Measurements from ENCODE around the gene UNKL. TPM values are rescaled to one million over a fixed set of nuclear protein-coding genes. Genes with fewer than 3 reads are reported as not detected.
"Not testable (repeated sequence)": the region's sequence is repeated elsewhere in the genome, so short reads cannot be mapped to it uniquely, and the experiment has no call there.

UNKL gene
- total and polyA plus RNA-seq, 7 experiments from 2014 or later = 4.0 to 152 (median 95.3) TPM

- no peaks in the 10 kb centered on the region for H3K4me1 Mint-ChIP-seq
- Histone ChIP-seq H3K27ac (ENCODE audit: low read depth, low read length) (no peak overlapping the region), H3K4me3 (ENCODE audit: low read length) (no peak overlapping the region), H3K36me3 (ENCODE audit: control insufficient read depth in 2 of 3, insufficient read depth in 3 of 3, low read length in 3 of 3) (peaks cover 0 to 12% (median 0%) of the 10 kb centered on the region in 3 experiments), H3K9me3 (ENCODE audit: control insufficient read depth in 2 of 3, low read length in 3 of 3) (no peaks in the 10 kb centered on the region), H3K4me1 (ENCODE audit: control insufficient read depth in 2 of 2, insufficient read depth in 2 of 2, low read length in 2 of 2) (no peaks in the 10 kb centered on the region), H3K27me3 (ENCODE audit: control insufficient read depth in 2 of 2, insufficient read depth in 2 of 2, low read length in 2 of 2) (no peaks in the 10 kb centered on the region)
- H3K27me3 Mint-ChIP-seq = no peaks in the 10 kb centered on the region
- ChIA-PET CTCF (no interaction called here), POLR2A (no interaction called here)
- ATAC-seq (no peak), DNase-seq (no peak)
- H3K9me3 Mint-ChIP-seq = no peaks in the 10 kb centered on the region
- no peaks in the 10 kb centered on the region for H3K36me3 Mint-ChIP-seq
- no peak overlapping the region for H3K4me3 Mint-ChIP-seq
- intact Hi-C loops (cut with micrococcal nuclease) = no loop called here
- no peak overlapping the region for H3K27ac Mint-ChIP-seq
Measured at GRCh38 chr16:1441391-1441829, 26.9 kb upstream of the UNKL start.

GRCh38 chr16:1439699-1440074 is 25.2 kb upstream of the UNKL start:
- H3K27me3 ChIP-seq (ENCODE audit: control insufficient read depth in 2 of 2, insufficient read depth in 2 of 2, low read length in 2 of 2); H3K4me1 Mint-ChIP-seq; H3K9me3 Mint-ChIP-seq; H3K9me3 ChIP-seq (ENCODE audit: control insufficient read depth in 2 of 3, low read length in 3 of 3); H3K4me3 ChIP-seq (ENCODE audit: low read length); H3K4me1 ChIP-seq (ENCODE audit: control insufficient read depth in 2 of 2, insufficient read depth in 2 of 2, low read length in 2 of 2); H3K4me3 Mint-ChIP-seq; POLR2A ChIA-PET; H3K27ac ChIP-seq (ENCODE audit: low read depth, low read length); H3K36me3 Mint-ChIP-seq; H3K36me3 ChIP-seq (ENCODE audit: control insufficient read depth in 2 of 3, insufficient read depth in 3 of 3, low read length in 3 of 3); DNase-seq; ATAC-seq; H3K27ac Mint-ChIP-seq; H3K27me3 Mint-ChIP-seq; intact Hi-C loops (cut with micrococcal nuclease): not testable (repeated sequence)
- CTCF ChIA-PET = interaction anchor here (0.7 kb wide), 1 partner anchor 422 kb away, joined by 5 read pairs; no protein-coding TSS in a partner anchor

- Mint-ChIP-seq H3K27me3 (no peaks in the 10 kb centered on the region), H3K27ac (no peak overlapping the region), H3K9me3 (no peaks in the 10 kb centered on the region), H3K4me1 (no peaks in the 10 kb centered on the region), H3K36me3 (no peaks in the 10 kb centered on the region), H3K4me3 (no peak overlapping the region)
- intact Hi-C loops (cut with micrococcal nuclease) = no loop called here
- H3K27ac ChIP-seq (ENCODE audit: low read depth, low read length) = no peak overlapping the region
- ATAC-seq (no peak), DNase-seq (no peak)
- no peaks in the 10 kb centered on the region for H3K9me3 ChIP-seq (ENCODE audit: control insufficient read depth in 2 of 3, low read length in 3 of 3)
- no peaks in the 10 kb centered on the region for H3K4me1 ChIP-seq (ENCODE audit: control insufficient read depth in 2 of 2, insufficient read depth in 2 of 2, low read length in 2 of 2)
- POLR2A ChIA-PET = no interaction called here
- CTCF ChIA-PET = interaction anchor here (0.7 kb wide), 1 partner anchor 422 kb away, joined by 5 read pairs; no protein-coding TSS in a partner anchor
- H3K4me3 ChIP-seq (ENCODE audit: low read length) = no peak overlapping the region
- no peaks in the 10 kb centered on the region for H3K27me3 ChIP-seq (ENCODE audit: control insufficient read depth in 2 of 2, insufficient read depth in 2 of 2, low read length in 2 of 2)
- H3K36me3 ChIP-seq (ENCODE audit: control insufficient read depth in 2 of 3, insufficient read depth in 3 of 3, low read length in 3 of 3) = peaks cover 0 to 6% (median 0%) of the 10 kb centered on the region in 3 experiments
Measured at GRCh38 chr16:1439058-1439698, 24.7 kb upstream of the UNKL start.

GRCh38 chr16:1438229-1439057 is 23.9 kb upstream of the UNKL start:
- Histone ChIP-seq H3K4me1 (ENCODE audit: control insufficient read depth in 2 of 2, insufficient read depth in 2 of 2, low read length in 2 of 2) (no peaks in the 10 kb centered on the region), H3K27me3 (ENCODE audit: control insufficient read depth in 2 of 2, insufficient read depth in 2 of 2, low read length in 2 of 2) (no peaks in the 10 kb centered on the region), H3K36me3 (ENCODE audit: control insufficient read depth in 2 of 3, insufficient read depth in 3 of 3, low read length in 3 of 3) (peaks cover 0 to 6% (median 0%) of the 10 kb centered on the region in 3 experiments), H3K9me3 (ENCODE audit: control insufficient read depth in 2 of 3, low read length in 3 of 3) (no peaks in the 10 kb centered on the region), H3K27ac (ENCODE audit: low read depth, low read length) (no peak overlapping the region), H3K4me3 (ENCODE audit: low read length) (no peak overlapping the region)
- H3K9me3 Mint-ChIP-seq = no peaks in the 10 kb centered on the region
- H3K4me3 Mint-ChIP-seq = no peak overlapping the region
- POLR2A ChIA-PET = interaction anchor here (1.0 kb wide), 1 partner anchor 13 kb away, joined by 3 read pairs; no protein-coding TSS in a partner anchor
- ATAC-seq (peak; percentile 6), DNase-seq (no peak)
- no peaks in the 10 kb centered on the region for H3K36me3 Mint-ChIP-seq
- no peaks in the 10 kb centered on the region for H3K27me3 Mint-ChIP-seq
- intact Hi-C loops (cut with micrococcal nuclease) = no loop called here
- no peaks in the 10 kb centered on the region for H3K4me1 Mint-ChIP-seq
- CTCF ChIA-PET = no interaction called here
- H3K27ac Mint-ChIP-seq = no peak overlapping the region

GRCh38 chr16:1437606-1438005 is 23.1 kb upstream of the UNKL start:
- intact Hi-C loops (cut with micrococcal nuclease) = no loop called here
- no peaks in the 10 kb centered on the region for H3K27me3 ChIP-seq (ENCODE audit: control insufficient read depth in 2 of 2, insufficient read depth in 2 of 2, low read length in 2 of 2)
- no peak overlapping the region for H3K27ac Mint-ChIP-seq
- H3K4me1 Mint-ChIP-seq = no peaks in the 10 kb centered on the region
- DNase-seq = no peak
- no peak overlapping the region for H3K27ac ChIP-seq (ENCODE audit: low read depth, low read length)
- CTCF ChIA-PET = no interaction called here
- ATAC-seq = no peak
- H3K4me3 Mint-ChIP-seq = no peak overlapping the region
- H3K4me1 ChIP-seq (ENCODE audit: control insufficient read depth in 2 of 2, insufficient read depth in 2 of 2, low read length in 2 of 2) = no peaks in the 10 kb centered on the region
- H3K9me3 Mint-ChIP-seq = no peaks in the 10 kb centered on the region
- H3K36me3 ChIP-seq (ENCODE audit: control insufficient read depth in 2 of 3, insufficient read depth in 3 of 3, low read length in 3 of 3) = peaks cover 0 to 6% (median 0%) of the 10 kb centered on the region in 3 experiments
- no peaks in the 10 kb centered on the region for H3K36me3 Mint-ChIP-seq
- H3K4me3 ChIP-seq (ENCODE audit: low read length) = no peak overlapping the region
- POLR2A ChIA-PET = interaction anchor here (1.0 kb wide), 1 partner anchor 12 kb away, joined by 3 read pairs; no protein-coding TSS in a partner anchor
- no peaks in the 10 kb centered on the region for H3K9me3 ChIP-seq (ENCODE audit: control insufficient read depth in 2 of 3, low read length in 3 of 3)
- H3K27me3 Mint-ChIP-seq = no peaks in the 10 kb centered on the region

- Histone ChIP-seq H3K27me3 (ENCODE audit: control insufficient read depth in 2 of 2, insufficient read depth in 2 of 2, low read length in 2 of 2) (no peaks in the 10 kb centered on the region), H3K9me3 (ENCODE audit: control insufficient read depth in 2 of 3, low read length in 3 of 3) (no peaks in the 10 kb centered on the region), H3K27ac (ENCODE audit: low read depth, low read length) (no peak overlapping the region), H3K4me1 (ENCODE audit: control insufficient read depth in 2 of 2, insufficient read depth in 2 of 2, low read length in 2 of 2) (no peaks in the 10 kb centered on the region), H3K36me3 (ENCODE audit: control insufficient read depth in 2 of 3, insufficient read depth in 3 of 3, low read length in 3 of 3) (peaks cover 0 to 6% (median 0%) of the 10 kb centered on the region in 3 experiments), H3K4me3 (ENCODE audit: low read length) (no peak overlapping the region)
- Mint-ChIP-seq H3K4me1 (peaks cover 0 to 3% (median 0%) of the 10 kb centered on the region in 7 donors), H3K27ac (no peak overlapping the region), H3K36me3 (no peaks in the 10 kb centered on the region), H3K4me3 (no peak overlapping the region), H3K9me3 (no peaks in the 10 kb centered on the region), H3K27me3 (peaks cover 0 to 2% (median 0%) of the 10 kb centered on the region in 5 donors)
- ChIA-PET CTCF (no interaction called here), POLR2A (no interaction called here)
- no peak for ATAC-seq
- intact Hi-C loops (cut with micrococcal nuclease) = no loop called here
- no peak for DNase-seq
Measured at GRCh38 chr16:1436731-1437355, 22.3 kb upstream of the UNKL start.

Measured in naive thymus-derived CD4-positive, alpha-beta T cell (primary cell).